ENCODE results near the gene SEMA6B. TPM values are rescaled to one million over a fixed set of nuclear protein-coding genes. Genes with fewer than 3 reads are reported as not detected.

The SEMA6B gene
- polyA plus RNA-seq, 1 donor from 2014 or later: 21.6 TPM

- Histone ChIP-seq H3K9me2 (ENCODE audit: insufficient read depth, low read length) (no peaks in the 10 kb centered on the region), H3K4me2 (ENCODE audit: low read length) (no peak overlapping the region), H3K27me3 (ENCODE audit: insufficient read depth, low read depth, low read length) (no peaks in the 10 kb centered on the region), H3K79me2 (replicated peaks; ENCODE audit: insufficient read depth, low read length) (no peaks in the 10 kb centered on the region), H3F3A (ENCODE audit: insufficient read depth, low read length, poor library complexity, severe bottlenecking) (no peaks in the 10 kb centered on the region), H3K27ac (ENCODE audit: low read length) (no peak overlapping the region), H3K9me3 (ENCODE audit: low read length) (no peaks in the 10 kb centered on the region), H3K9ac (ENCODE audit: low read length) (no peak overlapping the region), H3K4me3 (ENCODE audit: low read length) (no peak overlapping the region), H4K20me1 (ENCODE audit: insufficient read depth) (no peaks in the 10 kb centered on the region), H2AFZ (ENCODE audit: low read depth, low read length) (no peak overlapping the region), H3K36me3 (ENCODE audit: insufficient read depth, low read length) (no peaks in the 10 kb centered on the region)
- TF ChIP-seq SMC3 (conservative IDR thresholded peaks at IDR 0.05; ENCODE audit: poor library complexity): no peak
- no peak for TF ChIP-seq EZH2 (IDR thresholded peaks at IDR 0.05; ENCODE audit: borderline replicate concordance, insufficient read depth, low read length, poor library complexity, severe bottlenecking)
- no peak for TF ChIP-seq MXI1 (conservative IDR thresholded peaks at IDR 0.05; ENCODE audit: poor library complexity, severe bottlenecking)
- TF ChIP-seq EP300 (conservative IDR thresholded peaks at IDR 0.05; ENCODE audit: poor library complexity, severe bottlenecking): no peak
- TF ChIP-seq REST (IDR thresholded peaks at IDR 0.05; ENCODE audit: borderline replicate concordance): no peak
- no peak for TF ChIP-seq TAF1 (IDR thresholded peaks at IDR 0.05; ENCODE audit: low read depth)
- TF ChIP-seq CTCF (IDR thresholded peaks at IDR 0.05; ENCODE audit: poor library complexity, severe bottlenecking): no peak
- no peak for TF ChIP-seq POLR2AphosphoS5 (IDR thresholded peaks at IDR 0.05)
- no peak for TF ChIP-seq RAD21 (conservative IDR thresholded peaks at IDR 0.05)
Measured at GRCh38 chr19:4537953-4538600, 21.4 kb downstream of the SEMA6B start.

- Histone ChIP-seq H3K4me3 (ENCODE audit: low read length) (no peak overlapping the region), H3K79me2 (replicated peaks; ENCODE audit: insufficient read depth, low read length) (no peaks in the 10 kb centered on the region), H3K9me2 (ENCODE audit: insufficient read depth, low read length) (no peaks in the 10 kb centered on the region), H3K27me3 (ENCODE audit: insufficient read depth, low read depth, low read length) (no peaks in the 10 kb centered on the region), H3K36me3 (ENCODE audit: insufficient read depth, low read length) (no peaks in the 10 kb centered on the region), H3K4me2 (ENCODE audit: low read length) (no peak overlapping the region), H3K9ac (ENCODE audit: low read length) (no peak overlapping the region), H4K20me1 (ENCODE audit: insufficient read depth) (no peaks in the 10 kb centered on the region), H3K27ac (ENCODE audit: low read length) (no peak overlapping the region), H2AFZ (ENCODE audit: low read depth, low read length) (no peak overlapping the region), H3F3A (ENCODE audit: insufficient read depth, low read length, poor library complexity, severe bottlenecking) (no peaks in the 10 kb centered on the region), H3K9me3 (ENCODE audit: low read length) (no peaks in the 10 kb centered on the region)
- no peak for TF ChIP-seq EP300 (conservative IDR thresholded peaks at IDR 0.05; ENCODE audit: poor library complexity, severe bottlenecking)
- no peak for TF ChIP-seq EZH2 (IDR thresholded peaks at IDR 0.05; ENCODE audit: borderline replicate concordance, insufficient read depth, low read length, poor library complexity, severe bottlenecking)
- no peak for TF ChIP-seq POLR2AphosphoS5 (IDR thresholded peaks at IDR 0.05)
- no peak for TF ChIP-seq RAD21 (conservative IDR thresholded peaks at IDR 0.05)
- no peak for TF ChIP-seq TAF1 (IDR thresholded peaks at IDR 0.05; ENCODE audit: low read depth)
Measured at GRCh38 chr19:4536798-4537197, 22.7 kb downstream of the SEMA6B start.

Measured in neural cell (in vitro differentiated cells).